Naive thymus-derived CD4-positive, alpha-beta T cell (primary cell): ENCODE data around the gene OR4K5. TPM values are rescaled to one million over a fixed set of nuclear protein-coding genes. Genes with fewer than 3 reads are reported as not detected.

Experiments
- ATAC-seq: fragments of 150-1000 bp; cut with Tn5 transposase; 2 replicates; pipeline ENCODE4 v1.10.0; 2021; ENCODE audit warnings: mild to moderate bottlenecking, moderate library complexity
- CTCF ChIA-PET: fragments of 350-600 bp; sonication (Branson Sonifier 250); formaldehyde crosslinking; loops from one replicate; lab custom pipeline; 2021; ENCODE audit warnings: antibody characterized with exemption; lab: Charles Lee
- POLR2A ChIA-PET: fragments of 350-600 bp; sonication (Branson Sonifier 250); formaldehyde crosslinking; loops from one replicate; lab custom pipeline; 2021; ENCODE audit warnings: antibody characterized with exemption, inconsistent platforms; lab: Charles Lee
- DNase-seq, 9 donors: peaks; one replicate each; pipeline versions ENCODE4 v3.0.0 to v3.0.0-alpha.2; 2020 to 2022; ENCODE audit warnings: mixed read lengths in 1 of 9
- H3K27ac ChIP-seq: one replicate; pipeline ENCODE4 v1.7.0; 2013; ENCODE audit warnings: mild to moderate bottlenecking, low read depth, low read length, moderate library complexity
- H3K27me3 ChIP-seq, 2 donors: one replicate each; pipeline ENCODE4 v1.7.0; 2013; ENCODE audit warnings: low read length in 2 of 2, mild to moderate bottlenecking in 2 of 2, moderate library complexity in 2 of 2; ENCODE audit not compliant: control insufficient read depth in 2 of 2, insufficient read depth in 2 of 2
- H3K36me3 ChIP-seq, 3 experiments: 1 replicate in 2 of 3; 2 replicates in 1 of 3; pipeline ENCODE4 v1.7.0; 2013; ENCODE audit warnings: low read length in 3 of 3, mild to moderate bottlenecking in 3 of 3, moderate library complexity in 1 of 3; ENCODE audit not compliant: insufficient read depth in 3 of 3, control insufficient read depth in 2 of 3
- H3K4me1 ChIP-seq, 2 donors: one replicate each; pipeline ENCODE4 v1.7.0; 2013; ENCODE audit warnings: low read length in 2 of 2, mild to moderate bottlenecking in 2 of 2, moderate library complexity in 1 of 2; ENCODE audit not compliant: control insufficient read depth in 2 of 2, insufficient read depth in 2 of 2
- H3K4me3 ChIP-seq: 2 replicates; pipeline ENCODE4 v1.7.0; 2013; ENCODE audit warnings: mild to moderate bottlenecking, low read length
- H3K9me3 ChIP-seq, 3 experiments: 1 replicate in 2 of 3; 2 replicates in 1 of 3; pipeline ENCODE4 v1.7.0; 2013; ENCODE audit warnings: low read length in 3 of 3; ENCODE audit not compliant: control insufficient read depth in 2 of 3
- H3K27ac Mint-ChIP-seq, 9 donors: one replicate each; pipeline ENCODE4 v1.8.0; 2020 to 2022; ENCODE audit warnings: mixed read lengths in 9 of 9, mild to moderate bottlenecking in 8 of 9, moderate library complexity in 5 of 9, inconsistent platforms in 2 of 9
- H3K27me3 Mint-ChIP-seq, 5 donors: one replicate each; pipeline ENCODE4 v1.8.0; 2021 to 2022; ENCODE audit warnings: mixed read lengths in 5 of 5, mild to moderate bottlenecking in 1 of 5
- H3K36me3 Mint-ChIP-seq, 5 donors: one replicate each; pipeline ENCODE4 v1.8.0; 2020 to 2022; ENCODE audit warnings: mixed read lengths in 5 of 5, mild to moderate bottlenecking in 3 of 5, inconsistent platforms in 1 of 5
- H3K4me1 Mint-ChIP-seq, 7 donors: one replicate each; pipeline ENCODE4 v1.8.0; 2020 to 2022; ENCODE audit warnings: mixed read lengths in 7 of 7, mild to moderate bottlenecking in 3 of 7, inconsistent platforms in 1 of 7
- H3K4me3 Mint-ChIP-seq, 10 donors: one replicate each; pipeline ENCODE4 v1.8.0; 2020 to 2022; ENCODE audit warnings: mild to moderate bottlenecking in 10 of 10, mixed read lengths in 10 of 10, moderate library complexity in 6 of 10, inconsistent platforms in 2 of 10
- H3K9me3 Mint-ChIP-seq, 11 donors: one replicate each; pipeline ENCODE4 v1.8.0; 2020 to 2022; ENCODE audit warnings: mixed read lengths in 11 of 11, mild to moderate bottlenecking in 4 of 11, inconsistent platforms in 1 of 11, moderate library complexity in 1 of 11
- intact Hi-C, 2 donors: fragments of 100-400 bp; cut with micrococcal nuclease; formaldehyde crosslinking; loops; one replicate each; pipeline ENCODE4 v1.15.1; 2023
- polyA plus RNA-seq, 2 donors: library from polyadenylated mRNA; unstranded; fragments of 300-500 nt; fragmentation: Illumina TruSeq; gene quantifications; one replicate each; pipeline ENCODE4 v1.2.3, GENCODE V29; 2021
- total RNA-seq, 6 experiments: library from RNA in 5 of 6; stranded (reverse) in 5 of 6; gene quantifications; 1 replicate in 5 of 6; 2 replicates in 1 of 6; pipeline ENCODE4 v1.2.3 and lab custom pipeline; 2021 to 2026

The OR4K5 gene
- total and polyA plus RNA-seq, 7 experiments from 2014 or later = not detected

GRCh38 chr14:19902409-19902808, 18.0 kb upstream of the OR4K5 start:
- H3K9me3 ChIP-seq = peaks cover 0 to 4% (median 0%) of the 10 kb centered on the region in 3 experiments
- DNase-seq (no peak), ATAC-seq (no peak)
- ChIA-PET POLR2A (no interaction called here), CTCF (no interaction called here)
- no peak overlapping the region for H3K27ac ChIP-seq
- H3K36me3 ChIP-seq = no peaks in the 10 kb centered on the region
- Mint-ChIP-seq H3K36me3 (peaks cover 0 to 7% (median 0%) of the 10 kb centered on the region in 5 donors), H3K27me3 (peaks cover 0 to 15% (median 9%) of the 10 kb centered on the region in 5 donors), H3K4me1 (no peaks in the 10 kb centered on the region), H3K4me3 (no peak overlapping the region), H3K9me3 (peaks cover 2 to 35% (median 12%) of the 10 kb centered on the region in 11 donors), H3K27ac (no peak overlapping the region)
- no peaks in the 10 kb centered on the region for H3K4me1 ChIP-seq
- no peak overlapping the region for H3K4me3 ChIP-seq
- no peaks in the 10 kb centered on the region for H3K27me3 ChIP-seq
- intact Hi-C loops = no loop called here

GRCh38 chr14:19906665-19907064, 13.7 kb upstream of the OR4K5 start:
- Histone ChIP-seq H3K36me3 (no peaks in the 10 kb centered on the region), H3K9me3 (no peaks in the 10 kb centered on the region), H3K27ac (no peak overlapping the region), H3K27me3 (no peaks in the 10 kb centered on the region), H3K4me1 (no peaks in the 10 kb centered on the region), H3K4me3 (no peak overlapping the region)
- intact Hi-C loops = no loop called here
- CTCF ChIA-PET = no interaction called here
- ATAC-seq (no peak), DNase-seq (no peak)
- H3K9me3 Mint-ChIP-seq = peaks cover 2 to 16% (median 6%) of the 10 kb centered on the region in 11 donors
- no peaks in the 10 kb centered on the region for H3K4me1 Mint-ChIP-seq
- no peak overlapping the region for H3K27ac Mint-ChIP-seq
- peaks cover 0 to 15% (median 13%) of the 10 kb centered on the region in 5 donors for H3K27me3 Mint-ChIP-seq
- no peak overlapping the region for H3K4me3 Mint-ChIP-seq
- H3K36me3 Mint-ChIP-seq = peaks cover 0 to 6% (median 0%) of the 10 kb centered on the region in 5 donors
- POLR2A ChIA-PET = no interaction called here

- ChIA-PET CTCF (no interaction called here), POLR2A (no interaction called here)
- H3K4me3 ChIP-seq = no peak overlapping the region
- Mint-ChIP-seq H3K36me3 (peaks cover 0 to 9% (median 0%) of the 10 kb centered on the region in 5 donors), H3K9me3 (peaks cover 0 to 17% (median 7%) of the 10 kb centered on the region in 11 donors), H3K4me1 (no peaks in the 10 kb centered on the region), H3K27me3 (peaks cover 0 to 15% (median 8%) of the 10 kb centered on the region in 5 donors), H3K27ac (no peak overlapping the region), H3K4me3 (no peak overlapping the region)
- ATAC-seq (no peak), DNase-seq (no peak)
- H3K27ac ChIP-seq = no peak overlapping the region
- no peaks in the 10 kb centered on the region for H3K4me1 ChIP-seq
- intact Hi-C loops = no loop called here
- no peaks in the 10 kb centered on the region for H3K27me3 ChIP-seq
- H3K36me3 ChIP-seq = no peaks in the 10 kb centered on the region
- H3K9me3 ChIP-seq = no peaks in the 10 kb centered on the region
These were observed 9.3 kb upstream of the OR4K5 start for GRCh38 chr14:19911114-19911513.

GRCh38 chr14:19917243-19917642, 3.2 kb upstream of the OR4K5 start:
- intact Hi-C loops = no loop called here

GRCh38 chr14:19917955-19918518, 2.4 kb upstream of the OR4K5 start:
- CTCF ChIA-PET = no interaction called here
- Histone ChIP-seq H3K4me1 (no peaks in the 10 kb centered on the region), H3K27ac (no peak overlapping the region), H3K4me3 (no peak overlapping the region), H3K36me3 (no peaks in the 10 kb centered on the region), H3K27me3 (no peaks in the 10 kb centered on the region), H3K9me3 (no peaks in the 10 kb centered on the region)
- Mint-ChIP-seq H3K4me3 (no peak overlapping the region), H3K36me3 (no peaks in the 10 kb centered on the region), H3K27ac (no peak overlapping the region), H3K4me1 (no peaks in the 10 kb centered on the region), H3K9me3 (peaks cover 0 to 4% (median 0%) of the 10 kb centered on the region in 11 donors), H3K27me3 (no peaks in the 10 kb centered on the region)
- ATAC-seq (no peak), DNase-seq (no peak)
- POLR2A ChIA-PET = no interaction called here
- intact Hi-C loops = no loop called here

More at GRCh38 chr14:19917243-19917642, 3.2 kb upstream of the OR4K5 start:
- H3K27ac ChIP-seq = no peak overlapping the region
- no peaks in the 10 kb centered on the region for H3K36me3 ChIP-seq
- no peaks in the 10 kb centered on the region for H3K27me3 ChIP-seq
- POLR2A ChIA-PET = no interaction called here
- no peaks in the 10 kb centered on the region for H3K27me3 Mint-ChIP-seq
- H3K9me3 Mint-ChIP-seq = peaks cover 0 to 7% (median 0%) of the 10 kb centered on the region in 11 donors
- no peaks in the 10 kb centered on the region for H3K4me1 ChIP-seq
- no peak for DNase-seq
- no peak for ATAC-seq
- CTCF ChIA-PET = no interaction called here
- H3K36me3 Mint-ChIP-seq = no peaks in the 10 kb centered on the region
- H3K4me3 ChIP-seq = no peak overlapping the region
- H3K27ac Mint-ChIP-seq = no peak overlapping the region
- H3K9me3 ChIP-seq = no peaks in the 10 kb centered on the region
- H3K4me1 Mint-ChIP-seq = no peaks in the 10 kb centered on the region
- H3K4me3 Mint-ChIP-seq = no peak overlapping the region

GRCh38 chr14:19918553-19919264, 1.7 kb upstream of the OR4K5 start:
- intact Hi-C loops = no loop called here
- CTCF ChIA-PET = no interaction called here

GRCh38 chr14:19930617-19931016, 10.2 kb downstream of the OR4K5 start, which contains the start of gene OR4K1:
Gene OR4K1, plus strand, starts transcription at chr14:19930917. Its CDS starts 4,750 bp downstream, at chr14:19935667.
- Histone ChIP-seq H3K36me3 (no peaks in the 10 kb centered on the region), H3K4me3 (no peak within 1 kb of the TSS), H3K27me3 (no peaks in the 10 kb centered on the region), H3K9me3 (no peaks in the 10 kb centered on the region), H3K27ac (no peak within 1 kb of the TSS), H3K4me1 (no peaks in the 10 kb centered on the region)
- H3K27me3 Mint-ChIP-seq = peaks cover 0 to 4% (median 0%) of the 10 kb centered on the region in 5 donors
- intact Hi-C loops = no loop called here
- ChIA-PET POLR2A (no interaction called here), CTCF (no interaction called here)
- H3K4me3 Mint-ChIP-seq = no peak within 1 kb of the TSS
- no peak for DNase-seq
- no peaks in the 10 kb centered on the region for H3K4me1 Mint-ChIP-seq
- no peak within 1 kb of the TSS for H3K27ac Mint-ChIP-seq
- peaks cover 0 to 6% (median 0%) of the 10 kb centered on the region in 11 donors for H3K9me3 Mint-ChIP-seq
- no peaks in the 10 kb centered on the region for H3K36me3 Mint-ChIP-seq
- ATAC-seq = no peak

More at GRCh38 chr14:19918553-19919264, 1.7 kb upstream of the OR4K5 start:
- Histone ChIP-seq H3K36me3 (no peaks in the 10 kb centered on the region), H3K27me3 (no peaks in the 10 kb centered on the region), H3K4me3 (no peak overlapping the region), H3K27ac (no peak overlapping the region), H3K9me3 (no peaks in the 10 kb centered on the region), H3K4me1 (no peaks in the 10 kb centered on the region)
- ATAC-seq (no peak), DNase-seq (no peak)
- Mint-ChIP-seq H3K27ac (no peak overlapping the region), H3K9me3 (no peaks in the 10 kb centered on the region), H3K36me3 (no peaks in the 10 kb centered on the region), H3K27me3 (no peaks in the 10 kb centered on the region), H3K4me3 (no peak overlapping the region), H3K4me1 (no peaks in the 10 kb centered on the region)
- POLR2A ChIA-PET = no interaction called here
